ENCODE measurements around the gene TMEM214.

TMEM214 gene

DNA sequence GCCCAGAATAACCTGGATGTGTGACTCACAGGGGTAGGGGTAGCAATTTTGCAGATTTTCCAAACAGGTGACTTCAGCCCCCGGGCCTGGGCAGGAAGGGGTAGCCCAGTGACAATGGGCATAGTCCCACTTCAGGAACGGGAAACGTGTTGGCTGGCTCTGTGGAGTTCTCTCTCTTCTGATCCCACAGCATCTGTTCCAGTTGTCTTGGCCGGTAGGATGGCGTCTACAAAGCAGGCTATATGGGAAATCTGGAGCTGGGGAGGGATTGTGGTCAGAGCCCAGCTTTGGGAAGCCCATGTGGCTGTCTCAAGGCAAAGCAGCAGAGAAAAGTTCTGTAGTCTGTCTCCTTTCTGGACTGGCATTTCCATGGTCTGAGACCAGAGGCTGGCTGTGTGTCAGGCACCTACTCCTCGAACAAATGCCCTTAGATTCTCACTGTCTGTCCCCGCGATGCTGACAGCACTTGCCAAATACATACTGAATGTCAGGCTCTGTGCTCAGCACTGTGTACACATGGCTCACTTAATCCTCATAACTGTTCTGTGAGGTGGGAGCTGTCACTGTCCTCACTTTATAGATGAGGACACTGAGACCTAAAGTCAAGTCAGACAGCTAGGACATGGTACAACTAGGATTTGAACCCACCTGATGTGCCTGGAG, 17.9 kb upstream of the TMEM214 start:
- Histone ChIP-seq H3K9me3 (ENCODE audit: control insufficient read depth, insufficient read depth, low read length) (peaks cover 8% of the 10 kb centered on the region), H3K27me3 (ENCODE audit: control insufficient read depth, insufficient read depth, low read length) (no peaks in the 10 kb centered on the region), H3K36me3 (ENCODE audit: control insufficient read depth, insufficient read depth, low read length) (no peaks in the 10 kb centered on the region), H3K9ac (ENCODE audit: low read depth, low read length) (no peak overlapping the region), H3K4me1 (ENCODE audit: control insufficient read depth, insufficient read depth, low read length) (peaks cover 5% of the 10 kb centered on the region), H3K4me3 (ENCODE audit: low read depth, low read length) (no peak overlapping the region)

DNA sequence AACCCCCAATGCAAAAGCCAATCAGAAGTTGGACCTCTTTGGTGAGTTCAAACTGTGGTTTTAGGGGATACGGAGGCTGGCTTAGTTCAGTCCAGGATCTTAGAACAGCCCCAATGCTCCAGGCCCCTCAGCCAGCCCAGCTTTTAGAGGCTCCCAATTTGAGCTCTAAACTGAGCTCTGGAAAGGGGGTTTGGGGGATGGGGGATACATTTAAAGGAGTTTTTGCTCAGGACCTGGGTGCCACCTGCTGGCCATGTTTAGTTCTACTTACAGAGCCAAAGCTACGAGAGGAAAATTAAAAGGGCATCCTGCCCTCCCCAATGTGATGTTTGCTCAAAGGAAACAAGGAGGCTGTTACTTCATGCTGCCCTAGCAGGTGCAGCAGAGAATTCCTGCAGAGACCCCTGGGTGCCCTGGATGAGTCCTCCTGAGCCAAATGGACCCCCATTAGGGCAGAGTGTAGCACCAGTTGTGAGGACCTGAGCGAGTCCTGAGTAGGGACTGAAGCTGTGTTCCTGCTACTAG, 15.9 kb upstream of the TMEM214 start:
- H3K27me3 ChIP-seq (ENCODE audit: control insufficient read depth, insufficient read depth, low read length) = no peaks in the 10 kb centered on the region
- no peak overlapping the region for H3K4me3 ChIP-seq (ENCODE audit: low read depth, low read length)
- peaks cover 5% of the 10 kb centered on the region for H3K4me1 ChIP-seq (ENCODE audit: control insufficient read depth, insufficient read depth, low read length)
- no peaks in the 10 kb centered on the region for H3K36me3 ChIP-seq (ENCODE audit: control insufficient read depth, insufficient read depth, low read length)
- H3K9ac ChIP-seq (ENCODE audit: low read depth, low read length) = no peak overlapping the region
- H3K9me3 ChIP-seq (ENCODE audit: control insufficient read depth, insufficient read depth, low read length) = peaks cover 8% of the 10 kb centered on the region

DNA sequence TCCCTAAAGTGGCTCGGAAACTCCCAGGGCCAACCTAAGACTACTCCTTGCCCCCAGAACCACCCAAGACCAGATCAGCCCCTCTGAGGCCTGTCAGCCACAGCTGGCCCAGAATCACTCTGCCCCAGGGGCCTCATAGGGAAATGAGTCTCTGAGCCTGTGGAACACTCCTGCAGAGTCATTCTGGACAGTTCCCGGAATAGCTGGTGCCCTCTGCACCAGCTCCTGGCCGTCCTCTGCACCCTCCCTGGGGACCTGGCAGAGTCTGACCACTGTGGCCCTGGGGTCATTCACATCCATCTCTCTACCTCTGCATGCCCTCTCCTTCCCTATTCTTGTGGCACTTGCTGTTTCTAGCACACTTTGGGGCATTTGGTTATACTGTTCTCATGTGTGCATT, 14.6 kb upstream of the TMEM214 start:
- Histone ChIP-seq H3K4me1 (ENCODE audit: control insufficient read depth, insufficient read depth, low read length) (peaks cover 5% of the 10 kb centered on the region), H3K36me3 (ENCODE audit: control insufficient read depth, insufficient read depth, low read length) (no peaks in the 10 kb centered on the region), H3K9ac (ENCODE audit: low read depth, low read length) (no peak overlapping the region), H3K4me3 (ENCODE audit: low read depth, low read length) (no peak overlapping the region), H3K9me3 (ENCODE audit: control insufficient read depth, insufficient read depth, low read length) (peaks cover 5% of the 10 kb centered on the region), H3K27me3 (ENCODE audit: control insufficient read depth, insufficient read depth, low read length) (no peaks in the 10 kb centered on the region)

DNA sequence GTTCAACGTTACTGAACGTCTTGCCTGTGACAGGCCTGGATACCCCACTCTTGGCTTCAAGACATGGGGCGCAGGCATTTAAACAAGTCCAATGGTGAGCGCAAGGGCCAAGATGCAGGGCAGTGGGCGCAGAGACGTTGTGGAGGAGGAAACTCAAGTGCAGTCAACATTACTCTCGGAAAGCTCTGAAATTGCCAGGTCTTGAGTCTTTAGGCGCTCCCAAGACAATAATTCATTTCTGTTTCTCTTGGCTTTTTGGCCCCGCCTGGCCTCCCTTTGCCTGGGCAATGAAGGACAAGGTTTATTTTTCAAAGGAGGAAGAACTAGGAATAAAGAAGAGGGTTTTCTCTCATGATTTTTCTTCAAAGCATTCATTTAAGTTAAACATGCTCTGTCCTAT, 13.3 kb upstream of the TMEM214 start:
- no peak overlapping the region for H3K4me3 ChIP-seq (ENCODE audit: low read depth, low read length)
- no peaks in the 10 kb centered on the region for H3K27me3 ChIP-seq (ENCODE audit: control insufficient read depth, insufficient read depth, low read length)
- peaks cover 5% of the 10 kb centered on the region for H3K4me1 ChIP-seq (ENCODE audit: control insufficient read depth, insufficient read depth, low read length)
- H3K9ac ChIP-seq (ENCODE audit: low read depth, low read length) = no peak overlapping the region
- no peaks in the 10 kb centered on the region for H3K36me3 ChIP-seq (ENCODE audit: control insufficient read depth, insufficient read depth, low read length)
- H3K9me3 ChIP-seq (ENCODE audit: control insufficient read depth, insufficient read depth, low read length) = no peaks in the 10 kb centered on the region

DNA sequence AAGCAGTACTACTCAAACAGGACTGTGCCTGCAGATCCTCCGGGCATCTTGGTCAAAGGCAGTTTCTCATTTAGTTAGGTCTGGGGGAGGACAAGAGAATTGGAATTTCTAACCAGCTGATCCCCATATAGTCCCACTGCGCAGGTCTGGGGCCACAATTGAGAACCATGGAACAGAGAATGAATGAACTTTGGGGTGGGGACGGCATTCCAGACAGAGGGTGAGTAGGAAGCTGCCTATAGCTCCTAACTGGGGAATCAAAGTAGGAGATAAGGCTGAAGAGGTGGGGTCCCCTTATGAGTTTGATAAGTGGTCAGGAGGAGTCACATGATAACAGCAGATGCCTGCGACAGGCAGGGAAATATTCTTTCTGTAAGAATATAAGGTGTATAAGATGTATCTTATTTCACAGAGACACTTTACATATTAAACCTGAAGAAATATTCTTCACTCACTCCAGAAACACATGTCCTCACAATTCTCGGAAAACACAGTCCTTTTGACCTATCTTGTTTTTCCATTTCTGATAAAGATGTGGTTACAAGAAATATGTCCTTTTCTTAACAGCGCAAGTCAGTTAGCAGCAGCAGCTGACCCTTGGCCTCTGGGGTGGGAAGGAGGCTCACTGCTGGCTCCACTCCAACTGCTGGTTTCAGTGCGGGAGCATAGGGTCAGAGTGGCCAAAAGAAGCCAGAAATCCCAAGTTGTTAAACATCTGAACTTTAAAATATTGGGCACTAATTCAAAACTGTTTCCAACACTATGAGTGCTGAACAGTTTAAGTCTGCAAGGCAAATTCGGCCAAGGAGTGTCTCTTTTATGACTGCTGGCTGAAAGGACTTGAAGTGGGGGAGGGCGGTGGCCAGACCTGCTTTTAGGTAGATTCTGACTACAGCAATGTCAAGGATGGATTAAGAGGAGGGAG, 12.6 kb upstream of the TMEM214 start:
- Histone ChIP-seq H3K4me1 (ENCODE audit: control insufficient read depth, insufficient read depth, low read length) (peaks cover 5% of the 10 kb centered on the region), H3K4me3 (ENCODE audit: low read depth, low read length) (no peak overlapping the region), H3K36me3 (ENCODE audit: control insufficient read depth, insufficient read depth, low read length) (peaks cover 2% of the 10 kb centered on the region), H3K27me3 (ENCODE audit: control insufficient read depth, insufficient read depth, low read length) (no peaks in the 10 kb centered on the region), H3K9ac (ENCODE audit: low read depth, low read length) (no peak overlapping the region), H3K9me3 (ENCODE audit: control insufficient read depth, insufficient read depth, low read length) (no peaks in the 10 kb centered on the region)

DNA sequence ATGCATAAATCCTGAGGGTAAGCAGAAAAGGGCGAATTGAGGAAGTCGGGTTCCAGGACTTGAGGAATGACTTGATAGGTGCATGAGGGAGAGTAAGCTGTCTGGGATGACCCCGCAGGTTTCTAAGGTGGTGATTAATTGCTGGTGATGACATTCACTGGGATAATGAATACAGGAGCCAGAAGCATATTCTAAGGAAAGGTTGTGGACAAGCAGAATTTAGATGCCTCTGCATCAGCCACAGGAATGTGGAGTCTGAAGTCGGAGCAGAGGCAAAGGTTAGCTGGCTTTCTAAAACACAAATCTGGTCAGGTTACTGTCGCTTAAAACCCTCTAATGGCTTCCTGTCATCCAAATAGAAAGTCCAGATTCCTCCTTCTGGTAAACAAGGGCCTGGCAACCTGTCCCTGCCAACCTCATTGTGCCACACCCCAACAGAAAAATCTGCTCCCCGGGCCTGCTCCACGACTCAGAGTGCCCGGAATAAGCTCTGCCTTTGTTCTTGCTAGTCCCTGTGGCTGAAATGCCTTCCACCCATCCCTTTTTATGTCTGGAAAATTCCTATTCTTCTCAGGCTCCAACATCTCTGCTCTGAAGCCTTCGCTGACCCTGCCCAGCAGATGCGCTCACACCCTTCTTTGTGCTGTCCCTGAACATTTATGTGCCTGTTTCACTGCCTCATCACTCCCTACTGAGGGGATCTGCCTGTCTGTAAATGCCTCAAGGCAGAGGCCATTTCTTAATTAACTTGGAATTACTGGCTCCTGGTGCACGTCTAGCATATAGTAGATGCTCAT, 11.3 kb upstream of the TMEM214 start:
- Histone ChIP-seq H3K9ac (ENCODE audit: low read depth, low read length) (no peak overlapping the region), H3K4me3 (ENCODE audit: low read depth, low read length) (no peak overlapping the region), H3K36me3 (ENCODE audit: control insufficient read depth, insufficient read depth, low read length) (peaks cover 7% of the 10 kb centered on the region), H3K27me3 (ENCODE audit: control insufficient read depth, insufficient read depth, low read length) (no peaks in the 10 kb centered on the region), H3K9me3 (ENCODE audit: control insufficient read depth, insufficient read depth, low read length) (no peaks in the 10 kb centered on the region), H3K4me1 (ENCODE audit: control insufficient read depth, insufficient read depth, low read length) (peaks cover 5% of the 10 kb centered on the region)

DNA sequence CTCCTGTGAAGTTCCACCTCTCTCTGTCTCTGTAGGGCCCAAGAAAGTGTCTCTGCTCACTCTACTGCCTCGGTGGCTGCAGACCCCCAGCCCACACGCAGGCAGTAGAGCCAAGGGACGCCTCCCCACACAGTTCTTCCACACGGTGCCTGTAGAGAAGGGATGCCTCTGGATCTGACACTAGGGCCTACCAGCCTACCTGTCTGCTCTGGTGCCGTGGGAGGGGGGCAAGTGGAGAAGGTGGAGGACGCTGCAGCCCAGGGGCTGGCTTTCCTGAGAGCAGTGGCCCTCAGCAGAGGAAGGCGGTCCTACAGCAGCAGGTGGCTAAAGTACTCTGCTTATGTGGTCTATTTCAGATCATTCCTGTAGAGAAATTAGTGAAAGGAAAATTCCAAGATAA, 9.0 kb upstream of the TMEM214 start:
- H3K9ac ChIP-seq (ENCODE audit: low read depth, low read length) = no peak overlapping the region
- no peaks in the 10 kb centered on the region for H3K9me3 ChIP-seq (ENCODE audit: control insufficient read depth, insufficient read depth, low read length)
- H3K27me3 ChIP-seq (ENCODE audit: control insufficient read depth, insufficient read depth, low read length) = no peaks in the 10 kb centered on the region
- H3K4me3 ChIP-seq (ENCODE audit: low read depth, low read length) = no peak overlapping the region
- H3K36me3 ChIP-seq (ENCODE audit: control insufficient read depth, insufficient read depth, low read length) = peaks cover 15% of the 10 kb centered on the region
- H3K4me1 ChIP-seq (ENCODE audit: control insufficient read depth, insufficient read depth, low read length) = no peaks in the 10 kb centered on the region

DNA sequence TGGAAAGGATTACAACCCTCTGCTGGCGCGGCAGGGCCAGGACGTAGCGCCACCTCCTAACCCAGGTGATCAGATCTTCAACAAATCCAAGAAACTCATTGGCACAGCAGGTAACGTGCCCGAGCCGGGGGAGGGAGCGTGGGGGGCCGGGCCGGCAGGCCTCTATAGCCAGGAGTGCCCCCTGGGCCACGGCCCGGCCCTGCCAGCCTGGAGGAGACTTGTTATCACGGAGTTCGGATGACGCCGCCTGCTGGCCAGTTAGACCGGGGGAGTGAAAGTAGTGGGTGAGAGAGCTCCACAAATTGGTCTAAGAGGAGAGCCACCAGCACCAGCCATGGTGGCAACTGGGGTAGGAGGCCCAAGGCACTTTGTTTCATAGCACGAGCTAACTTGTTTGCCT, 8.6 kb upstream of the TMEM214 start:
- no peaks in the 10 kb centered on the region for H3K27me3 ChIP-seq (ENCODE audit: control insufficient read depth, insufficient read depth, low read length)
- peaks cover 19% of the 10 kb centered on the region for H3K36me3 ChIP-seq (ENCODE audit: control insufficient read depth, insufficient read depth, low read length)
- no peaks in the 10 kb centered on the region for H3K4me1 ChIP-seq (ENCODE audit: control insufficient read depth, insufficient read depth, low read length)
- H3K9ac ChIP-seq (ENCODE audit: low read depth, low read length) = no peak overlapping the region
- no peak overlapping the region for H3K4me3 ChIP-seq (ENCODE audit: low read depth, low read length)
- no peaks in the 10 kb centered on the region for H3K9me3 ChIP-seq (ENCODE audit: control insufficient read depth, insufficient read depth, low read length)

DNA sequence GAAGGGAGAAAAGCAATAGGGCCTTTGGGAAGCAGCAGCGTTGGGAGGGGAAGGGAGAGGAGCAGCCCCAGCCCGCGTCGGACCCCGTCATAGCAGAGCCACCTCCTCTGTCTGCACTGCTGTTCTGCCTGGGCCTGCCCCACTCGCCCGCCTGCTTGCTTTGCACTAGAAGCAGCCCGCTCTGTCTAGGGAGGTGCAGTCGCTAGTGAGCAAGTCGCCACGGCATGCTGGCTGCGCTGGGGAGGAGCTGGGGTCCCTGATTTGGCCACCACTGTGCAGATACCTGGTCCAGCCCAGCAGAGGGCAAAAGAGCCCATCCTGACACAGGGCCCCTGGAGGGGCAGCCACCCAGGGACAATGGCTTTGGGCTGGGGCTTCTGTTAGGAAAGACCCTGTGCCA, 8.0 kb upstream of the TMEM214 start:
- H3K27me3 ChIP-seq (ENCODE audit: control insufficient read depth, insufficient read depth, low read length) = no peaks in the 10 kb centered on the region
- H3K36me3 ChIP-seq (ENCODE audit: control insufficient read depth, insufficient read depth, low read length) = peaks cover 20% of the 10 kb centered on the region
- no peak overlapping the region for H3K9ac ChIP-seq (ENCODE audit: low read depth, low read length)
- no peaks in the 10 kb centered on the region for H3K4me1 ChIP-seq (ENCODE audit: control insufficient read depth, insufficient read depth, low read length)
- no peak overlapping the region for H3K4me3 ChIP-seq (ENCODE audit: low read depth, low read length)
- no peaks in the 10 kb centered on the region for H3K9me3 ChIP-seq (ENCODE audit: control insufficient read depth, insufficient read depth, low read length)

DNA sequence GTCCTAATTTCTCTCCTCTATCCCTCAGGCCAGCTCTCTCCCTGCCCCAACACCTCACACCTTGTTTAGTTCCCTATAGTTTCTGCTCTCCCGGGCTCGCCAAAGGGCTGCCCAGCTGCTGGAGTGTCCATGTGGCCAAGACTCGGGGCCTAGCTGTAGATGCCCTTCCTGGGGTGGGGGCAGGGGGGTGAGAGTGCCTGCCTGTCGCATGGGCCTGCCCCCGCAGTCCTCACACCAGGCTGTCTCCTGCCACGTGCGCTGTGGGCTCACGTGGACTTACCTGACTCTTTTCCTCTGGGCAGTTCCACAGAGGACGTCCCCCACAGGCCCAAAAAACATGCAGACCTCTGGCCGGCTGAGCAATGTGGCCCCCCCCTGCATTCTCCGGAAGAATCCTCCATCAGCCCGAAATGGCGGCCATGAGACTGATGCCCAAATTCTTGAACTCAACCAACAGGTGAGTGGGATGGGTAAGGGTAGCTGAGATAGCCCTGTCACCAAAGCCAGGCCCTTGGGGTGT, 7.4 kb upstream of the TMEM214 start:
- Histone ChIP-seq H3K4me3 (ENCODE audit: low read depth, low read length) (no peak overlapping the region), H3K9ac (ENCODE audit: low read depth, low read length) (no peak overlapping the region), H3K36me3 (ENCODE audit: control insufficient read depth, insufficient read depth, low read length) (peaks cover 20% of the 10 kb centered on the region), H3K4me1 (ENCODE audit: control insufficient read depth, insufficient read depth, low read length) (no peaks in the 10 kb centered on the region), H3K9me3 (ENCODE audit: control insufficient read depth, insufficient read depth, low read length) (no peaks in the 10 kb centered on the region), H3K27me3 (ENCODE audit: control insufficient read depth, insufficient read depth, low read length) (no peaks in the 10 kb centered on the region)
